H9 (cell line): Measurements from ENCODE around the gene PUDP. TPM values are rescaled to one million over a fixed set of nuclear protein-coding genes. Genes with fewer than 3 reads are reported as not detected.
A peak's percentile ranks its signal among the peaks of the same experiment; 100 is the strongest.

Experiments
- DNase-seq: peaks from one replicate; pipeline ENCODE4 v3.0.0-alpha.2; 2017
- H2AFZ ChIP-seq: one replicate; pipeline ENCODE4 v1.6.1; 2013; ENCODE audit warnings: mild to moderate bottlenecking, low read length, control low read depth, moderate library complexity
- H2AK5ac ChIP-seq: 2 replicates; pipeline ENCODE4 v1.6.1; 2013; ENCODE audit warnings: low read length, control low read depth, mixed read lengths; ENCODE audit not compliant: insufficient read length
- H2BK120ac ChIP-seq: one replicate; pipeline ENCODE4 v1.6.1; 2013; ENCODE audit warnings: low read depth, mild to moderate bottlenecking, low read length, control low read depth, inconsistent platforms; ENCODE audit not compliant: poor library complexity, severe bottlenecking
- H2BK12ac ChIP-seq: 2 replicates; pipeline ENCODE4 v1.6.1; 2013; ENCODE audit warnings: low read length, control low read depth, mixed read lengths, low read depth; ENCODE audit not compliant: insufficient read length
- H2BK15ac ChIP-seq: 2 replicates; pipeline ENCODE4 v1.6.1; 2013; ENCODE audit warnings: low read depth, low read length, control low read depth
- H2BK20ac ChIP-seq: one replicate; pipeline ENCODE4 v1.6.1; 2013; ENCODE audit warnings: low read depth, mild to moderate bottlenecking, low read length, control low read depth, inconsistent platforms; ENCODE audit not compliant: poor library complexity, severe bottlenecking
- H2BK5ac ChIP-seq: 2 replicates; pipeline ENCODE4 v1.6.1; 2013; ENCODE audit warnings: low read length, control low read depth, mixed read lengths; ENCODE audit not compliant: insufficient read length
- H3K14ac ChIP-seq: 2 replicates; pipeline ENCODE4 v1.6.1; 2013; ENCODE audit warnings: low read length, control low read depth; ENCODE audit not compliant: insufficient read depth
- H3K18ac ChIP-seq: 2 replicates; pipeline ENCODE4 v1.6.1; 2013; ENCODE audit warnings: low read depth, mild to moderate bottlenecking, mixed read lengths, low read length, control low read depth; ENCODE audit not compliant: insufficient read length
- H3K23ac ChIP-seq: 2 replicates; pipeline ENCODE4 v1.6.1; 2013; ENCODE audit warnings: low read length, control low read depth, mixed read lengths, low read depth; ENCODE audit not compliant: insufficient read length
- H3K23me2 ChIP-seq: 2 replicates; pipeline ENCODE4 v1.6.1; 2013; ENCODE audit warnings: low read depth, mild to moderate bottlenecking, mixed read lengths, low read length, control low read depth; ENCODE audit not compliant: insufficient read length, poor library complexity, severe bottlenecking
- H3K27ac ChIP-seq: 2 replicates; pipeline ENCODE4 v1.5.1; 2013; ENCODE audit warnings: low read length, control low read depth, mixed read lengths, low read depth; ENCODE audit not compliant: insufficient read length
- H3K27me3 ChIP-seq: 2 replicates; pipeline ENCODE4 v1.6.1; 2013; ENCODE audit warnings: low read length, control low read depth, inconsistent platforms; ENCODE audit not compliant: insufficient read depth
- H3K4ac ChIP-seq: 2 replicates; pipeline ENCODE4 v1.6.1; 2013; ENCODE audit warnings: low read depth, mild to moderate bottlenecking, control low read depth, inconsistent platforms, low read length, moderate library complexity
- H3K4me1 ChIP-seq: 2 replicates; pipeline ENCODE4 v1.6.1; 2013; ENCODE audit warnings: low read length, control low read depth, inconsistent platforms; ENCODE audit not compliant: insufficient read depth
- H3K4me2 ChIP-seq: 2 replicates; pipeline ENCODE4 v1.6.1; 2013; ENCODE audit warnings: low read length, control low read depth, mixed read lengths; ENCODE audit not compliant: insufficient read length, insufficient read depth
- H3K56ac ChIP-seq: 2 replicates; pipeline ENCODE4 v1.6.1; 2013; ENCODE audit warnings: low read depth, mild to moderate bottlenecking, mixed read lengths, low read length, control low read depth; ENCODE audit not compliant: insufficient read length
- H3K79me1 ChIP-seq: 2 replicates; pipeline ENCODE4 v1.6.1; 2013; ENCODE audit warnings: low read depth, mild to moderate bottlenecking, moderate library complexity, low read length, control low read depth, inconsistent platforms; ENCODE audit not compliant: insufficient read depth, poor library complexity, severe bottlenecking
- H3K79me2 ChIP-seq: 2 replicates; pipeline ENCODE4 v1.6.1; 2013; ENCODE audit warnings: low read length, control low read depth, inconsistent platforms; ENCODE audit not compliant: insufficient read depth
- H3K9ac ChIP-seq: 2 replicates; pipeline ENCODE4 v1.6.1; 2013; ENCODE audit warnings: low read length, control low read depth, mixed read lengths; ENCODE audit not compliant: insufficient read length; ENCODE audit errors: extremely low read depth
- H3K9me3 ChIP-seq: one replicate; pipeline ENCODE4 v1.6.1; 2013; ENCODE audit warnings: low read depth, low read length, inconsistent platforms; ENCODE audit not compliant: control insufficient read depth
- H3T11ph ChIP-seq: one replicate; pipeline ENCODE4 v1.6.1; 2013; ENCODE audit warnings: mild to moderate bottlenecking, low read length, control low read depth, inconsistent platforms
- H4K20me1 ChIP-seq: one replicate; pipeline ENCODE4 v1.6.1; 2013; ENCODE audit not compliant: control insufficient read depth, insufficient read length, insufficient read depth
- H4K5ac ChIP-seq: 2 replicates; pipeline ENCODE4 v1.6.1; 2013; ENCODE audit warnings: low read depth, mild to moderate bottlenecking, mixed read lengths, low read length, control low read depth; ENCODE audit not compliant: insufficient read length
- H4K8ac ChIP-seq: replicated peaks from 2 replicates; pipeline ENCODE4 v1.6.1; 2013; ENCODE audit warnings: low read length, control low read depth, mixed read lengths, low read depth; ENCODE audit not compliant: insufficient read length
- H4K91ac ChIP-seq: 2 replicates; pipeline ENCODE4 v1.6.1; 2013; ENCODE audit warnings: low read depth, mild to moderate bottlenecking, moderate library complexity, mixed read lengths, low read length, control low read depth; ENCODE audit not compliant: insufficient read length
- H3K27ac Mint-ChIP-seq, 3 experiments: 2 replicates in 2 of 3; 3 replicates in 1 of 3; pipeline ENCODE4 v1.8.0; 2020 to 2021; ENCODE audit warnings: mixed read lengths in 3 of 3, mild to moderate bottlenecking in 1 of 3, moderate library complexity in 1 of 3
- H3K27me3 Mint-ChIP-seq: 2 replicates; pipeline ENCODE4 v1.8.0; 2021; ENCODE audit warnings: low read depth, mild to moderate bottlenecking, moderate library complexity, mixed read lengths
- H3K36me3 Mint-ChIP-seq, 3 experiments: 2 replicates in 2 of 3; 3 replicates in 1 of 3; pipeline ENCODE4 v1.8.0; 2020 to 2021; ENCODE audit warnings: low read depth in 3 of 3, mixed read lengths in 3 of 3; ENCODE audit not compliant: insufficient read depth in 1 of 3
- H3K4me1 Mint-ChIP-seq, 2 experiments: 2 replicates each; pipeline ENCODE4 v1.8.0; 2020; ENCODE audit warnings: mixed read lengths in 2 of 2
- H3K4me3 Mint-ChIP-seq, 2 experiments: 2 replicates in 1 of 2; 3 replicates in 1 of 2; pipeline ENCODE4 v1.8.0; 2020 to 2021; ENCODE audit warnings: mild to moderate bottlenecking in 2 of 2, mixed read lengths in 2 of 2, moderate library complexity in 1 of 2
- H3K9me3 Mint-ChIP-seq, 2 experiments: 2 replicates in 1 of 2; 3 replicates in 1 of 2; pipeline ENCODE4 v1.8.0; 2020; ENCODE audit warnings: mild to moderate bottlenecking in 2 of 2, mixed read lengths in 2 of 2, moderate library complexity in 1 of 2
- WGBS: extraction: QIAGEN DNeasy Blood & Tissue Kit; methylation state at CpG from one replicate; pipeline ENCODE4 v1.1.7; 2013; ENCODE audit warnings: missing lambda C conversion rate, low lambda C conversion rate, mixed read lengths; ENCODE audit not compliant: insufficient read length; ENCODE audit errors: extremely low coverage; 5-methylcytosine and 5-hydroxymethylcytosine counted together
- total RNA-seq: library from RNA; stranded (reverse); gene quantifications from 2 replicates; pipeline ENCODE4 v1.2.1, GENCODE V29; 2021
- TF ChIP-seq, protein P1 (sequence below): fragments of 200-600 bp; sonication (generic); conservative IDR thresholded peaks from 3 replicates; pipeline ENCODE4 v1.8.0; 2021; ENCODE audit warnings: antibody characterized with exemption, mild to moderate bottlenecking

Gene PUDP
- total RNA-seq, 1 experiment from 2014 or later, result 46.3 TPM

DNA sequence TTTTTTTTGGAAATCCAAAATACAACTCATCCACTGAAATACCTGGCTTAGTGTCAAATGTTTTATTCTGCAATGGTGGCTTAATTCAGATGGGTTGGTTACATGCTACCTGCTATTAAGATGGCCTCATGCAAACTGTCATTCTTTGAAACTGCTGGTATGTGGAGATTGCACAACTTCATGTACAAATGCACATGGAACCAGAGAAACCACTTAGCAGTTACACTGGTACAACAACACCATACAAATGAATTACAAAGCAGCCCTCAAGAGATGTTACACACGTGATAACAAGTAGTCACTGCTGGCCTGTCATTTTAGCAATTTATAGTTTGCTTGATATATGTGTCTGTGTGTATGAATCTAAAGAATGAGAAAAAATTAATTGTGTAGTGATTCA, 85.0 kb downstream of the PUDP start:
- peaks cover 10% of the 10 kb centered on the region for H3K9me3 ChIP-seq
- no peak overlapping the region for H2BK20ac ChIP-seq
- H2BK120ac ChIP-seq, result no peak overlapping the region
- H3K4me1 ChIP-seq, result no peaks in the 10 kb centered on the region
- H2BK12ac ChIP-seq, result no peak overlapping the region
- H3K9ac ChIP-seq, result no peak overlapping the region
- no peak overlapping the region for H3K27ac ChIP-seq
- no peak overlapping the region for H3K14ac ChIP-seq
- H3K36me3 Mint-ChIP-seq, result peaks cover 25 to 32% (median 28%) of the 10 kb centered on the region in 3 experiments
- H4K8ac ChIP-seq, result no peak overlapping the region
- H3K4me2 ChIP-seq, result no peak overlapping the region
- no peak overlapping the region for H4K5ac ChIP-seq
- no peak overlapping the region for H3K23ac ChIP-seq
- H2BK15ac ChIP-seq, result no peak overlapping the region
- no peak overlapping the region for H3T11ph ChIP-seq
- TF ChIP-seq, protein P1, sequence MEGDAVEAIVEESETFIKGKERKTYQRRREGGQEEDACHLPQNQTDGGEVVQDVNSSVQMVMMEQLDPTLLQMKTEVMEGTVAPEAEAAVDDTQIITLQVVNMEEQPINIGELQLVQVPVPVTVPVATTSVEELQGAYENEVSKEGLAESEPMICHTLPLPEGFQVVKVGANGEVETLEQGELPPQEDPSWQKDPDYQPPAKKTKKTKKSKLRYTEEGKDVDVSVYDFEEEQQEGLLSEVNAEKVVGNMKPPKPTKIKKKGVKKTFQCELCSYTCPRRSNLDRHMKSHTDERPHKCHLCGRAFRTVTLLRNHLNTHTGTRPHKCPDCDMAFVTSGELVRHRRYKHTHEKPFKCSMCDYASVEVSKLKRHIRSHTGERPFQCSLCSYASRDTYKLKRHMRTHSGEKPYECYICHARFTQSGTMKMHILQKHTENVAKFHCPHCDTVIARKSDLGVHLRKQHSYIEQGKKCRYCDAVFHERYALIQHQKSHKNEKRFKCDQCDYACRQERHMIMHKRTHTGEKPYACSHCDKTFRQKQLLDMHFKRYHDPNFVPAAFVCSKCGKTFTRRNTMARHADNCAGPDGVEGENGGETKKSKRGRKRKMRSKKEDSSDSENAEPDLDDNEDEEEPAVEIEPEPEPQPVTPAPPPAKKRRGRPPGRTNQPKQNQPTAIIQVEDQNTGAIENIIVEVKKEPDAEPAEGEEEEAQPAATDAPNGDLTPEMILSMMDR, result no peak
- H3K23me2 ChIP-seq, result no peaks in the 10 kb centered on the region
- H3K4ac ChIP-seq, result no peak overlapping the region
- no peak overlapping the region for H2AFZ ChIP-seq
- no peaks in the 10 kb centered on the region for H3K27me3 Mint-ChIP-seq
- H3K4me3 Mint-ChIP-seq, result no peak overlapping the region
- H3K4me1 Mint-ChIP-seq, result peaks cover 5 to 6% of the 10 kb centered on the region in 2 experiments; a peak in 2 of 4 replicates
- no peak overlapping the region for H2AK5ac ChIP-seq
- H3K9me3 Mint-ChIP-seq, result peaks cover 17 to 18% of the 10 kb centered on the region in 2 experiments
- no peaks in the 10 kb centered on the region for H3K79me2 ChIP-seq
- H4K91ac ChIP-seq, result no peak overlapping the region
- H3K56ac ChIP-seq, result no peak overlapping the region
- no peaks in the 10 kb centered on the region for H3K79me1 ChIP-seq
- H4K20me1 ChIP-seq, result no peaks in the 10 kb centered on the region
- no peak for DNase-seq
- 0 out of 7 replicates have a peak overlapping the region, but pooled peaks of 1 of the 3 experiments have one; percentile 15 for H3K27ac Mint-ChIP-seq
- no CpG with 5 or more reads among the region's 1 CpG for whole genome bisulfite sequencing
- no peak overlapping the region for H3K18ac ChIP-seq
- no peak overlapping the region for H2BK5ac ChIP-seq
- no peaks in the 10 kb centered on the region for H3K27me3 ChIP-seq
